CD4-positive, alpha-beta T cell treated with Interferon gamma for 1 hour (primary cell): ENCODE measurements around the gene LINC00305.

Source experiments
- DNase-seq: peaks from one replicate; pipeline ENCODE4 v3.0.0-alpha.2; 2020

Gene LINC00305

GRCh38 chr18:64111950-64112349 lies 36.9 kb downstream of the LINC00305 start:
- no peak for DNase-seq

DNA sequence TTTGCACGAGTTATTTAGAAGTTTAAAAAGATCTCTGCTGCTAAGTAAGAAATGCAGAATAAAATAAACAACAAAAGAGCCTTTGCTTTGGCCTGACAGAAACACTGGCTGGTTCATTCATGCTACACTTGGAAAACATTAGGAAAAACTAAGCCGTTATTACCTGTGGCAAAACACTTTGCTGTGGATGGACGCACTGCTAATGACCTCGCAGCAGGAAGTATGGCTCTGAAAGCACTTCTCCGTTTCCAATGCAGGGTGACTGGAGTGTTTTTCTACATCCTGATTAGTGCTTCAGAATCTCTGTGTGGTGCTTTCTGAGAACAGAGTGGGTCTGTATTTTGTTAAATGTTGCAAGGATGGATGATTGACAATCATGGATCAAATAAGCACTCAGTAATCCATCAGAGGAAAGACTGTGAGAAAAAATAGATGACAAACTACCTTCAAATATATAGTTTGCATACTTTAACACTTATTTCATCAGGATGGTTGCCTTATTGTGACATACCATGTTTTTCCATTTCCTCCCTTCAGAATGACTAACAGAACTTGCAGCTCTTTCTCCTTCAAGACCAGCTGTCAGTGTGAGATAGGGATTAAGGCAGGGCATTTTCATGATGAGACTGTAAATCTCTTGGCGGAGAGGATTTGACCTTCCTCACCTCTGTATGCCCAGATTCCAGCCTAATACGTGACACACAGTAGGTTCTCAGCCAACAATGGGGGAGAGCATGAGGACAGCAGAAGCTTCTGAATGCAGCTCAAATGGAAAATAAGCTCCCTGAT lies 38.0 kb downstream of the LINC00305 start:
- DNase-seq = no peak

DNA sequence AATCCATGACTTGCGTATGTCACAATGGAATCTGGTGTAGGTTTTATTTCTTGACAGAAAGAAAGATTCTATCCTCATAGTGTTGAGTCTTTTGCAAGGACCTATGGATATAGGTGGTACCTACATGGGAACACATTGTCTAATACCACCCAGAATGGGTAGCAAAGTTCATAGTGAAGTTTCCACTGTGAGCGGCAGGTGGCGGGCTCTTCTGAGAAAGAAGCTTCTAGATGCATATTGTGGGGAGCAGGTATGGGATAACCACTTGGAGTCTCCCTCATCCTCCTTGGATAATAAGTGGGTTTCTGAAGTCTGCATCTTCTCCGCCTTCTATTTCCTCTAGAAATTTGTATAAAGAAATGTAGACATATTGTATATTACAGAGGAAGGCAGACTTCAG lies 44.9 kb downstream of the LINC00305 start:
- DNase-seq = no peak

DNA sequence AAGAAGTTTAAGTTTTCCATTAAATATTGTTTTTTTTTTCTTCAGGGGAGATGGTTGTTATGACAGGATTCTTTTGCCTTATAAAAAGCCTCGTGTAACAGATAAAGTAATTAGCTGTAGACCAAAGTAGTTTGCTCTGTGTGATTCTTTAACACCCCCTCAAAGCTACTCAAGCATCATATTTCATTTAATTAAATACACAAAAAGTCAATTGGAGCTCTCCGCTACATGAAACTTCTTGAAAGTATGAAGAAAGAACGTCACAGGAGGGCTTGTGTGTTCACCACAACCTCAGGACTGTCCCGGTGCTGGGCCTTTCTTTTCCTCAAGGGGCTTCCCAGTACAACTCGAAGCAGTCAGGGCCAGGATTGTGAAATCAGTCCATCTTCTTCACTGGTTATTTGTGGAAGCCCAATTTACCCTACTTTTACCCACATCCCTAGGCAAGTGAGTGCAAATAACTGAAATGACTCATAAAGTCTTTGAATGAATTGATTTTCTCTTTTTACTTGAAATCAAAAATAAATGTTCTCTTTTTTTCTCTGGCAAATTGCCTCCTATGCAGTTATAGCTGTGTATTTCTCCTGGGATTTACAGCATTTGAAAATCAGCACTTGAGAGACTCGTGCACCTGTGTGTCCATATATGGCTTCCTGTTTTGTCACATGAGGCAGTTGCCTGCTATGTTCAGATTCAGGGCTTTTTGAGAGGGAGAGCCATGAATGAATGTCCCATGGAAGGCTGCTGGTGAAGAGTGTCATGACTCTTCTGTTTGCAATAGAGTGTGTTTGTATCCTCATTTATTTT lies 48.6 kb downstream of the LINC00305 start:
- DNase-seq = no peak

GRCh38 chr18:64099244-64099643 lies 49.6 kb downstream of the LINC00305 start:
- DNase-seq = no peak

DNA sequence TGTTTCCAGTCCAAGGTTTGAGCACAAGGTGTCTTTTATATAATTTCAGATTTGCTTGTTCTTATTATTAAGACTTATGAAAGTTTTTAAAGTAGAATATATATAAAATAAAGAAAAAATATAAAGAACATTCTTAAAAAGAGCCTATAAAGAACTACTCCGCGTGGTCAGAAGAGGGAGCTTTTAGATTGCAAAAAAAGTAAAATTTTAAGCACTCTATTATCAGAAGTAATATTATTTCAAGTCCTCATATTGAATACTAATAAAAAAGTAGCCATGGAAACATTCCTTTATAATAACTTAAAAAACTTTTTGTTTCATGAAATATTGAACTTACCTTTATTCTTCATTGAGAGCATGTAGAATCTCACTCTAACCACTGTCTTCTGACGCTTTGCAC lies 51.4 kb downstream of the LINC00305 start:
- no peak for DNase-seq

DNA sequence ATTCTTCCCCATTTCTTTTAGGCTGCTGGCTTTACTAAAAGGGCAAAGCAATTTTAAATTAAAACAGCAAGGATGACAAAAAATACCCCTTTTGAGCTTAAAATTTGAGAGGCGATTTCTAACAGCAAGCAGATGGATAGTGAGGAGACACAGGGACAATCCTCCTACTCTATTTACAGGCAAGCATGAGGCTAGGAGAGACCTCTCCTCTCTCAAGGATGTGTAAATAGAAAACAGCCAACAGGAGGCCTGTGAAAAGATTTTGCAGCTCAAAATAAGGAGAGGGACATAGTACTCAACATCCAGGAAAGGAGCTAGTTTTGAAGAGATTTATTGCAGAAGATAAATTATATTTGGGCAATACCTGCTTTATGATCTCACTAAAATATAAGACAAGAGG lies 53.8 kb downstream of the LINC00305 start:
- no peak for DNase-seq

GRCh38 chr18:64094210-64094609 lies 54.7 kb downstream of the LINC00305 start:
- DNase-seq = no peak

DNA sequence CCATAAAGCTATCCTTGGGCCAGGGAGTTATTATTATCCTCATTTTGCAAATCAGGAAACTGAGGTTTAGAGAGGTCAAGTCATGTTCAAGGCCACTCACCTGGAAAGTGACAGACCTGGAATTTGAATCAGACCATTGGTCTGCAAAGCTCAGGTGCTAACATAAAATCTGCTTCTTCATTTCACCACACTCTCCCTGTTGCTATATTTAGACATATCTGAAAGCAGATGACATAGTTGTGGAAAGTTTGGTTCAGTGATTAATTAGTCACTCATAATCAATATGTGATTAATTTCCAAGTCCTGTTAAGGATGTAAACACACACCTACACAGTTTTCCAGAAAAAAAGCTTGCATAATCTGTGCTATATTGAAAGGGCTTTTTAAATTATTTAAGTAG lies 57.4 kb downstream of the LINC00305 start:
- no peak for DNase-seq

DNA sequence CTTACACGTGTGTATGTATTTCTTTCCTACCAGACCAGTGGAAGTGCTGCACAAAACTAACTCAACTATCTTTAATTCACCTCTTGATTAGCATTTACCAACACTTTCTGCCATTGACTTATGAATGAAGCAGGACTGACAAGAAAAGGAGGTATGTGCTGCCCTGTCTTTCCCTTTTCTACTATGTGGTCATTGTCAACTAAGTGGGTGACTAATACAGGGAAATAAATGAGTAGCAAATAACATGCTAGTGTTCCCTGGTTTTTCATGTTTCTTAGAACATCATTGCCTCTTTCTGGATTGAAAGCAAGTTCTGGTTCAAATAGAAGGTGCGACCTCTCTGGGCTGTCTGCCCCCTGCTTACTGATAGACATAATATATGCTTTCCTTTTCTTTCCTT lies 58.0 kb downstream of the LINC00305 start:
- no peak for DNase-seq

- no peak for DNase-seq
These were observed 65.0 kb downstream of the LINC00305 start for GRCh38 chr18:64083916-64084315.

DNA sequence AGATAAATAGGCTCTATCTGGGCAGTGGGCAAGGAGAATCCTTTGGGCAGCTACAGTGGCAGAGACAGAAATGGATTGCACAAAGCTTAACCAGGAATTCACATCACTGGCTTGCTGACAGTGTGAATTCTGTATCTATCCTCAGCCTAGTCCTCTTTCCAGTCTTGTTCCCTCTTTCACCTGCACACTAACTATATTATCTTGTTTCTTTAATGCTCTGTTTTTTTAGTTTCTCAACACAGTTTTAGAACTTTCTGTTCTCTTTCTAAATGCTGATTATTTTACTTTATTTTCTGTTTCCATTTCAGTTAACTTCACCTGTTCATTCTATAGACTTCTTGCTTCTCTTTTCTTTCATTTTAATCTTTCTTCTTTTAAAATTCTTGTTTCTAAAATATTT lies 66.4 kb downstream of the LINC00305 start:
- no peak for DNase-seq

DNA sequence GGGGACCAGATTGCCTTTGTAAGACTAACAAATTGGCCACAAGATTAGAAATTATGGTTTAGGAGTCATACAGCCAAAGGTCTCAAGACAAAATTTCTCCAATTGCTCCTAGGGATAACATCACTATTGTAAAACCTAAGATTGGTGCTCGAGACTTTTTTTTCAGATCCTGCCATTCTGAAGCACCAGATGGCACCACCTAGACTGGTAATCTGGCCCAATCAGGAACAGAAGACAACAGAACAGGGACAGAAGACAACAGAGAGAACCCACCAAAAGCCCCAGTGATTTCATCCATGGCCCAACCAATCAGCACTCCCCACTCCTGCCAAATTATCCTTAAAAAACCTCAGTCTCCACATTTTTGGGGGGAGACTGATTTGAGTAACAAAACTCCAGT lies 66.8 kb downstream of the LINC00305 start:
- no peak for DNase-seq

DNA sequence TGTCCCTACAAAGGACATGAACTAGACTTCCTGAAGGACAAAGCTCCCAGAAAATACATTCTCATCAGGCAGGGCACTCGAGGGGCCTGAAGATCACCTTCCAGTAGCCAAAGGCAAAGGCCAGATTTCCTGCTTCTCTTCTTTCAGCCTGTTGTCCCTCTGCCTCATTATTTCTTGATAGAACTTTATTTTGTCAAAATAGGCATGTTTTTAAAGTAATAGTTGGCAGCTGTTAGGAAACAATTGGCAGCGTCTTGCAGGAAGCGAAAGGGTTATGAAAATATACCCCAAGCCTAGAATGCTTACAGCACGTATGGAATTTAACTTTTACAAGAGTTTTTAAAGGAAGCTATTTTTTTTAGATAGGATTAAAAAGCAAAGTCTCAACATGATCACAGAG lies 74.9 kb downstream of the LINC00305 start:
- DNase-seq = no peak

DNA sequence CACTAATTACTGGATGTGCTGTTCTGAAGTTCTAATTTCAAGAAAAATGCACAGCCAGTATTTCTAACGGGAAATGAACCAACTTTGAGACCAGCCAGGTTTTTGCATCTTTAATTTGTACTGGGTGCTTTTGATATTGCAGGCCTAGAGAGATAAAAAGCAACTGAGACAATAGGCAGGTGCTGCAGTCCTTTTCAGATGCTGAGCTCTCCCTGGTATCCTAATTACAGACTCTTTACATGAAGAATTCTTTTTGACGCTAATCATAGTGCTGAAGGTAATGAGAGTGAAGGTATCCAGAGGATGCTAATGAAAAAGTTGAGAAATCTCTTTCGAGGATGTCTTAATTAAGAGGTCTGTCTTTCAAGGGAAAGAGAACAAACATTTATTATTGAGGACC lies 93.9 kb downstream of the LINC00305 start:
- DNase-seq = no peak

DNA sequence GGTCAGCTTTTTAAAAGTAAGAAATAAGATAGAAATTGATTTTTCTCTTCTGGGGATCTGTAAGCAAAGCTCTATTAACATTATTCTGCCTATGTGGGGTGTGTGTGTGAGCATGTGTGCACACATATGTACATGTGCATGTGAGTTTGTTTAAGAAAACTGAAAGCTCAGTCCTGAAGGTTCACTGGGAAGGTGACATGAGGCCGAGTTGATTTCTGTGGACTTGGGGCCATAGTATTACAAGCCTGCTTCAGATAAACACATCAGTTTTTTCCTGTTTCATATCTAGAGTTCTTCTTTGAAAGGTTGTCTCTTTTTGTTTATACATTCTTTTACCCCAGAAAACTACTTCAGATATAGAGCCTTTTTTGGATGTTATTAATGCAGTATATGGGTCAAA lies 95.6 kb downstream of the LINC00305 start:
- no peak for DNase-seq

DNA sequence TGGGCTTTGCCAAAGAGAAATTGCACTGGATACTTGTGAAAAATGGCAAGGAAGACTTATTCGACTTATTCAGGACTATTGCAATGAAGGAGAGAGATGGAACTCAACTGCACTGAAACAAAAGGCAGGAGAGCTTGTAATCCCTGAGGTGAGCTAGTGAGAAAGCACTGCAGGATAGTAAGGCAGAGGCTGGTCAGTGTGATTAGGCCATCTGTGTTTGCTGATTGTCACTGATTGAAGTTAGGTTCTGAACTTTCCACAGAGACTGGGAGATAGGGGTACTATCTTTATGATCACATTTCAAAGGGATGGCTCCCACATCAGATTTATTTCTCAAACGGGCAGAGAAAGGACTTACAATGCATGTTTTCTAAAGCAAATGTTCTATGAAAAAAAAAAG lies 96.1 kb downstream of the LINC00305 start:
- DNase-seq = no peak

- DNase-seq = no peak
These were observed 104.3 kb downstream of the LINC00305 start for GRCh38 chr18:64044616-64045015.

DNA sequence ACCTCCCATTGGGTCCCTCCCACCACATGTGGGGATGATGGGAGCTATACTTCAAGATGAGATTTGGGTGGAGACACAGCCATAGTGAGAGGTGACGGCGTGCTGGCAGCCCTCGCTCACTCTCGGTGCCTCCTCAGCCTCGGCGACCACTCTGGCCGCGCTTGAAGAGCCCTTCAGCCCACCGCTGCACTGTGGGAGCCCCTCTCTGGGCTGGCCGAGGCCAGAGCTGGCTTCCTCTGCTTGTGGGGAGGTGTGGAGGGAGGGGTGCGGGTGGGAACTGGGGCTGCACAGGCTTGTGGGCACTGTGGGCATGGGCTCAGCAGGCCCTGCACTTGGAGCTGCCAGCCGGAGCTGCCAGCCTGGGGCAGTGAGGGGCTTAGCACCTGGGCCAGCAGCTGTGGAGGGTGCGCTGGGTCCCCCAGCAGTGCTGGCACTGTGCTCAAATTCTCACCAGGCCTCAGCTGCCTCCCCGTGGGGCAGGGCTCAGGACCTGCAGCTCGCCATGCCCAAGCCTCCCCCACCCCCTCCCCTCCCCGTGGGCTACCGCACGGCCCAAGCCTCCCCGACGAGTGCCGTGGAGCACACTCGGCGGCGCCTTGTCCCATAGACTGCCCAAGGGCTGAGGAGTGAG lies 106.0 kb downstream of the LINC00305 start:
- DNase-seq = no peak

GRCh38 chr18:64037812-64038414 lies 111.0 kb downstream of the LINC00305 start:
- DNase-seq = no peak

DNA sequence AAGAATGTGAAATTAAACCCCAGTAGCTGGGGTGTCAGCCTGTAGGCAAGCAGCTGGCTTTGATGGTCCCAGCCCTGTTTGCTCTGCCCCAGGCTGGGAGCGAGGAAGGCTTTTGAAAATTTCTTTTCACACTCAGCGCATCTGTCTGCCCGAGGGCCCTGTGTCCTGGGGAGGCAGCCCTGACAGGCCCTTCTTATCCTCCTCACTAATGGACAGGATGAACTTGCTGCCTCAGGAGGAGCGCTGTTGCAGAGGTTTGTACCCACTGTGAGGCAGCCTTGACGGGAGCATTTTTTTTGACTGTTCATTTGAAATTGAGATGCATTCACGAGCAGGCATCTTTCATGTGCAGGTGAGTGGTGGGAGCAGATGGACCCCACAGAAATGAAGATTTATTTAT lies 116.6 kb downstream of the LINC00305 start:
- no peak for DNase-seq

- DNase-seq = no peak
These were observed 117.5 kb downstream of the LINC00305 start for GRCh38 chr18:64031411-64031810.
